Astrocyte (in vitro differentiated cells and primary cell): Measurements from ENCODE around the gene TBC1D5.

Source experiments
- EZH2 ChIP-seq: IDR thresholded peaks from 2 replicates; pipeline ENCODE4 v1.6.1; 2012; ENCODE audit warnings: mild to moderate bottlenecking, low read length, inconsistent platforms; ENCODE audit not compliant: insufficient read depth
- TF ChIP-seq, protein P1 (sequence below): IDR thresholded peaks from 2 replicates; pipeline ENCODE4 v1.5.1; 2011; ENCODE audit warnings: low read depth, mild to moderate bottlenecking, inconsistent platforms, low read length, moderate library complexity; ENCODE audit not compliant: insufficient read depth

DNA sequence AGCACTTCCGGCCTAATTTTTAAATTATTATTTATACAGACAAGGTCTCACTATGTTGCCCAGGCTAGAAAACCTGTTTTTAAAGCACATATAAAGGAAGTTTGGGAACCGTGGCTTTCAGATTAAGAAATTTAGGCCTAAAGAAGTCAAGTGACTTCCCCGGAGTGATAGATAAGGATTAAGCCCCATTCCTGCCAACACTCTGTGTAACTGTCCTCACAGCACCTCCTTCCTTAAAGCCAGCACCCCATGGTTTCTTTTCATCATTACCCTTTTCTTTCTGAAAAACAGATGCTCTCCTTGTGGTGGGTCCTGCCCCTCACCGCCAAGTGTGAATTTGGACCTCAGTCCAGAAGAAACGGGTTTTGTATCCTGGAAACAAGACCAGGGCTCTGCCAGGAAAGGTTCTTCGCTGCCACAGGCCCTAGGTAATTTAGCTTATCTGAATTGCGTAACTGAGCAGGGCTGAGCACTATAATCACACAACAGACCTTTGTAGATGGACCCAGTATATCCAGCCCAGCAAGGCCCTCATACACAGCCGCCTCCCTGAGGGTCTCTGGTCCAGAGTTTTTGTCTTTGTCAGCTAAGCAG lies 626.3 kb downstream of the TBC1D5 start:
- TF ChIP-seq EZH2 = no peak
- TF ChIP-seq, protein P1, sequence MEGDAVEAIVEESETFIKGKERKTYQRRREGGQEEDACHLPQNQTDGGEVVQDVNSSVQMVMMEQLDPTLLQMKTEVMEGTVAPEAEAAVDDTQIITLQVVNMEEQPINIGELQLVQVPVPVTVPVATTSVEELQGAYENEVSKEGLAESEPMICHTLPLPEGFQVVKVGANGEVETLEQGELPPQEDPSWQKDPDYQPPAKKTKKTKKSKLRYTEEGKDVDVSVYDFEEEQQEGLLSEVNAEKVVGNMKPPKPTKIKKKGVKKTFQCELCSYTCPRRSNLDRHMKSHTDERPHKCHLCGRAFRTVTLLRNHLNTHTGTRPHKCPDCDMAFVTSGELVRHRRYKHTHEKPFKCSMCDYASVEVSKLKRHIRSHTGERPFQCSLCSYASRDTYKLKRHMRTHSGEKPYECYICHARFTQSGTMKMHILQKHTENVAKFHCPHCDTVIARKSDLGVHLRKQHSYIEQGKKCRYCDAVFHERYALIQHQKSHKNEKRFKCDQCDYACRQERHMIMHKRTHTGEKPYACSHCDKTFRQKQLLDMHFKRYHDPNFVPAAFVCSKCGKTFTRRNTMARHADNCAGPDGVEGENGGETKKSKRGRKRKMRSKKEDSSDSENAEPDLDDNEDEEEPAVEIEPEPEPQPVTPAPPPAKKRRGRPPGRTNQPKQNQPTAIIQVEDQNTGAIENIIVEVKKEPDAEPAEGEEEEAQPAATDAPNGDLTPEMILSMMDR = no peak
